Measurements from ENCODE around the gene LEPR. TPM values are rescaled to one million over a fixed set of nuclear protein-coding genes. Genes with fewer than 3 reads are reported as not detected.

Gene LEPR
- total RNA-seq, 1 donor from 2014 or later, result 9.7 TPM

DNA sequence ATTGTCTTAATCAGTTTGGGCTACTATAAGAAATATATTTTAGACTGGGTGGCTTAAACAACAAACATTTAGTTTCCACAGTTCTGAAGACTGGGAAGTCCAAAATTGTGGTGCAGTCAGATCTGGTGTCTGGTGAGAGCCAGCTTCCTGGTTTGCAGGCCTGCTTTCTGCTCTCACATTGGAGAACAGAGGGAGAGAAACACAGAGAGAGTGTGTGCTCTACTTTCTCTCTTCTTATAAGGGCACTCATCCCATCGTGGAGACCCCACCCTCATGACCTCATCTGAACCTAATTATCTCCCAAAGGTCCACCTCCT, 4.1 kb downstream of the LEPR start:
- Histone ChIP-seq H3K27me3 (no peaks in the 10 kb centered on the region), H3K4me1 (peaks cover 4 to 28% of the 10 kb centered on the region in 2 donors), H3K9me3 (no peaks in the 10 kb centered on the region), H3K36me3 (peaks cover 9 to 28% of the 10 kb centered on the region in 2 donors), H3K27ac (no peak overlapping the region), H3K4me3 (no peak overlapping the region)
- no peak for TF ChIP-seq CTCF (IDR thresholded peaks at IDR 0.05)
- intact Hi-C loops (cut with DNase I), result loop anchor here (5.0 to 10.0 kb wide), 2 partner anchors 840 to 1832 kb away; partner anchors contain the start of gene PGM1
- DNase-seq (ENCODE audit: low spot score in 2 of 2), result no peak

- H3K36me3 ChIP-seq, result peaks cover 9 to 28% of the 10 kb centered on the region in 2 donors
- H3K27ac ChIP-seq, result no peak overlapping the region
- no peak overlapping the region for H3K4me3 ChIP-seq
- intact Hi-C loops (cut with DNase I), result loop anchor here (10.0 kb wide), 1 partner anchor 840 kb away; no protein-coding TSS in a partner anchor
- TF ChIP-seq CTCF (IDR thresholded peaks at IDR 0.05), result no peak
- DNase-seq (ENCODE audit: low spot score in 2 of 2), result no peak
- H3K4me1 ChIP-seq, result peaks cover 4 to 32% of the 10 kb centered on the region in 2 donors
- no peaks in the 10 kb centered on the region for H3K9me3 ChIP-seq
- no peaks in the 10 kb centered on the region for H3K27me3 ChIP-seq
Measured at GRCh38 chr1:65425006-65425405, 4.5 kb downstream of the LEPR start.

DNA sequence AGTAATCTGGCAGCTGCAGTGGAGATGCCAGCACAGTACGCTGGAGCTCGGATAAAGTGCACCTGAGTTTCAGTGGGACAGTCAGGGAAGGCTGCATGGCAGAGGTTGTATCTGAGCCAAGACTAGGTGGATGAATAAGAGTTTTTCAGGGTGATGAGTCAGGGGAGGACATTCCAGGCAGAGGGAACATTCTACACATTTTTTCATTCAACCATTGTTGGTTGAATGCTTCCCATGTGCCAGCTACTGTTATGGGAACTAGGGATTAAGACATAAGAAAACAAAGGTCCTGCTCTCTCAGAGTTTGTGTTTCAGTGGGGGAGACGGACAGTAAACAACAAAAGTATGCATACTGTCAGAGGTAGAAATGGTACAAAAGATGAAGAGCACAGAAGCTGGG, 5.2 kb downstream of the LEPR start:
- Histone ChIP-seq H3K27me3 (no peaks in the 10 kb centered on the region), H3K27ac (no peak overlapping the region), H3K36me3 (peaks cover 9 to 33% of the 10 kb centered on the region in 2 donors), H3K4me1 (peaks cover 4 to 35% of the 10 kb centered on the region in 2 donors), H3K9me3 (no peaks in the 10 kb centered on the region), H3K4me3 (no peak overlapping the region)
- TF ChIP-seq CTCF (IDR thresholded peaks at IDR 0.05), result no peak
- no peak for DNase-seq (ENCODE audit: low spot score in 2 of 2)
- intact Hi-C loops (cut with DNase I), result loop anchor here (10.0 kb wide), 1 partner anchor 839 kb away; no protein-coding TSS in a partner anchor

GRCh38 chr1:65429078-65429477, 8.6 kb downstream of the LEPR start:
- no peak overlapping the region for H3K4me3 ChIP-seq
- H3K27me3 ChIP-seq, result no peaks in the 10 kb centered on the region
- H3K27ac ChIP-seq, result peak overlapping the region; percentile 59 to 65
- peaks cover 14 to 48% of the 10 kb centered on the region in 2 donors for H3K36me3 ChIP-seq
- intact Hi-C loops (cut with DNase I), result loop anchor here (10.0 kb wide), 1 partner anchor 836 kb away; no protein-coding TSS in a partner anchor
- no peak for TF ChIP-seq CTCF (IDR thresholded peaks at IDR 0.05)
- no peak for DNase-seq (ENCODE audit: low spot score in 2 of 2)
- H3K4me1 ChIP-seq, result peaks cover 0 to 30% of the 10 kb centered on the region in 2 donors
- H3K9me3 ChIP-seq, result no peaks in the 10 kb centered on the region

- intact Hi-C loops (cut with DNase I), result loop anchor here (5.0 to 10.0 kb wide), 2 partner anchors 257 to 835 kb away; no protein-coding TSS in a partner anchor
- no peak for DNase-seq (ENCODE audit: low spot score in 2 of 2)
- Histone ChIP-seq H3K27me3 (no peaks in the 10 kb centered on the region), H3K9me3 (no peaks in the 10 kb centered on the region), H3K36me3 (peaks cover 14 to 50% of the 10 kb centered on the region in 2 donors), H3K4me1 (peaks cover 0 to 23% of the 10 kb centered on the region in 2 donors), H3K27ac (peak overlapping the region; percentile 59 to 65), H3K4me3 (no peak overlapping the region)
- no peak for TF ChIP-seq CTCF (IDR thresholded peaks at IDR 0.05)
Measured at GRCh38 chr1:65429806-65430205, 9.3 kb downstream of the LEPR start.

Measured in ascending aorta (tissue), 2 donors.